SH-SY5Y (cell line): ENCODE data around the gene WNK3.

Experiments
- GATA2 ChIP-seq: IDR thresholded peaks from 2 replicates; pipeline ENCODE4 v1.6.1; 2011; ENCODE audit warnings: mild to moderate bottlenecking, low read depth, low read length
- GATA3 ChIP-seq: IDR thresholded peaks from 2 replicates; pipeline ENCODE4 v1.6.1; 2011; ENCODE audit warnings: low read depth, mild to moderate bottlenecking, low read length, moderate library complexity

DNA sequence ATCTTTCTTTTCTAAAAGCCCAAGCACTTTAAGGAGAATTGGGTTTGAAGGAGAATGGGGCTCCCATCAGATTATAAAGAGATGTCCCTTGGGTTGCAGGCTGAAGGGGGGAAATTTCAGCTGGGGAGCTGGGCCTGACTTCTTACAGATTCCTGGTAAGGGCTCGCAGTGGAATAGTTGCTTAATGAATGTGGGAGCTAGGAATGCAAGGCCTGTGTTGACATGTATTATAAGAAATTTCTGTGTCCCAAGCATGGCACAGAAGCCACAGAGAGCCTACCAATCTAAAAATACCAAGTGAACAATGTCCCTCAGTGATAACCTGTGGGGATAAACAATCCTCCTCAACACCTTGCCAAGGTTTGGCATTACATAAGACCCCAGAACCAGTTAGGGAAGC, 39.3 kb upstream of the WNK3 start:
- TF ChIP-seq GATA2 (no peak), GATA3 (no peak)
